ENCODE data around the gene ICAM4.
"Not testable (repeated sequence)": the region's sequence is repeated elsewhere in the genome, so short reads cannot be mapped to it uniquely, and the experiment has no call there.

ICAM4 gene, protein sequence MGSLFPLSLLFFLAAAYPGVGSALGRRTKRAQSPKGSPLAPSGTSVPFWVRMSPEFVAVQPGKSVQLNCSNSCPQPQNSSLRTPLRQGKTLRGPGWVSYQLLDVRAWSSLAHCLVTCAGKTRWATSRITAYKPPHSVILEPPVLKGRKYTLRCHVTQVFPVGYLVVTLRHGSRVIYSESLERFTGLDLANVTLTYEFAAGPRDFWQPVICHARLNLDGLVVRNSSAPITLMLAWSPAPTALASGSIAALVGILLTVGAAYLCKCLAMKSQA

GRCh38 chr19:10286803-10287737 is at the start of gene ICAM4:
ICAM4 (plus strand) TSS chr19:10286955; CDS start chr19:10287013, 58 bp downstream.
- in situ Hi-C loops (cut with MboI; ENCODE audit: low sequenced_read_pairs): no loop called here

- in situ Hi-C loops (cut with MboI; ENCODE audit: low sequenced_read_pairs): no loop called here
These were observed 49.1 kb upstream of the ICAM4 start for GRCh38 chr19:10237702-10238101.

DNA sequence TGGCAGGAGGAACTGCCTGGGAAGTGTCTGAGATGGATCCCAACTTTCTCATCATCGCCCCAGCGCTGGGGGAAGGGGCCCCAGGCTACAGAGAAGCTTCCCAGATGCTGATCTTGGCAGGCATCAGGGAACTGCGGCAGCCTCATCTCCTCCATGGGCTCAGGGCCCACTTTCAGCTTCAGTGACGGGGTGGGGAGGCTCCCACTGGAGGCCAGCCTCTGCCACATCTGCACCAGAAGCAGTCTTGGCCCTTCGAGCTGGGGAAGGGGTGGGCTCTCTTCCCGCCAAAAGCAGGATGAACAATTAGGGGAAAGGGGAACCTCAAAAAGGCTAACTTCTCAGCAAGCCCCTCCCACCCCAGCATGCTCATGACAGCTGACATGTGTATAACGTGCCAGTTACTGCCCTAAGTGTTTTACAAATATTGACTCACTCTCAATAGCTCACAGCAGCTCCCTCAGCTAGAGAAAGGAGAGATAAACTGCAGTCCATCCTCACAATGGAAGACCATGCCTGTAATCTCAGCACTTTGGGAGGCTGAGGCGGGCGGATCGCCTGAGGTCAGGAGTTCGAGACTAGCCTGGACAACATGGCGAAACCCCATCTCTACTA is 48.5 kb upstream of the ICAM4 start:
- in situ Hi-C loops (cut with MboI; ENCODE audit: low sequenced_read_pairs): no loop called here

GRCh38 chr19:10241826-10242449 is 44.8 kb upstream of the ICAM4 start:
- in situ Hi-C loops (cut with MboI; ENCODE audit: low sequenced_read_pairs): not testable (repeated sequence)

- in situ Hi-C loops (cut with MboI; ENCODE audit: low sequenced_read_pairs): no loop called here
These were observed 43.1 kb upstream of the ICAM4 start for GRCh38 chr19:10243606-10244005.

GRCh38 chr19:10245189-10245939 is 41.4 kb upstream of the ICAM4 start:
- in situ Hi-C loops (cut with MboI; ENCODE audit: low sequenced_read_pairs): no loop called here

DNA sequence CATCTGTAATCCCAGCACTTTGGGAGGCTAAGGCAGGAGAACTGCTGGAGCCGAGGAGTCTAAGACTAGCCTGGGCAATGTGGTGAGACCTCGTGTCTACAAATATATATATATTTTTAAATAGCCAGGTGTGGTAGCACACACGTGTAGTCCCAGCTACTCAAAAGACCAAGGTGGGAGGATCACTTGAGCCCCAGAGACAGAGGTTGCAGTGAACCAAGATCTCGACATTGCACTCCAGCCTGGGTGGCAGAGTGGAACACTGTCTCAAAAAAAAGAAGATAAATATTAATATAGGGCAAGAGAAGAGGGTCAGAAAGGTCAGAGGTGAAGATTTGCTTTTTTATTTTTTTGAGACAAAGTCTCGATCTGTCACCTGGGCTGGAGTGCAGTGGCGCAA is 40.2 kb upstream of the ICAM4 start:
- in situ Hi-C loops (cut with MboI; ENCODE audit: low sequenced_read_pairs): no loop called here

GRCh38 chr19:10251792-10252694 is 34.7 kb upstream of the ICAM4 start, which contains the start of gene MRPL4:
MRPL4 (plus strand) TSS chr19:10252214; CDS start chr19:10252254, 40 bp downstream.
- in situ Hi-C loops (cut with MboI; ENCODE audit: low sequenced_read_pairs): no loop called here

- in situ Hi-C loops (cut with MboI; ENCODE audit: low sequenced_read_pairs): no loop called here
These were observed 34.0 kb upstream of the ICAM4 start for GRCh38 chr19:10252707-10253106.

GRCh38 chr19:10254244-10254643 is 32.5 kb upstream of the ICAM4 start:
- in situ Hi-C loops (cut with MboI; ENCODE audit: low sequenced_read_pairs): no loop called here

- in situ Hi-C loops (cut with MboI; ENCODE audit: low sequenced_read_pairs): no loop called here
These were observed 31.4 kb upstream of the ICAM4 start for GRCh38 chr19:10255358-10255757.

GRCh38 chr19:10256551-10256950 is 30.2 kb upstream of the ICAM4 start:
- in situ Hi-C loops (cut with MboI; ENCODE audit: low sequenced_read_pairs): no loop called here

DNA sequence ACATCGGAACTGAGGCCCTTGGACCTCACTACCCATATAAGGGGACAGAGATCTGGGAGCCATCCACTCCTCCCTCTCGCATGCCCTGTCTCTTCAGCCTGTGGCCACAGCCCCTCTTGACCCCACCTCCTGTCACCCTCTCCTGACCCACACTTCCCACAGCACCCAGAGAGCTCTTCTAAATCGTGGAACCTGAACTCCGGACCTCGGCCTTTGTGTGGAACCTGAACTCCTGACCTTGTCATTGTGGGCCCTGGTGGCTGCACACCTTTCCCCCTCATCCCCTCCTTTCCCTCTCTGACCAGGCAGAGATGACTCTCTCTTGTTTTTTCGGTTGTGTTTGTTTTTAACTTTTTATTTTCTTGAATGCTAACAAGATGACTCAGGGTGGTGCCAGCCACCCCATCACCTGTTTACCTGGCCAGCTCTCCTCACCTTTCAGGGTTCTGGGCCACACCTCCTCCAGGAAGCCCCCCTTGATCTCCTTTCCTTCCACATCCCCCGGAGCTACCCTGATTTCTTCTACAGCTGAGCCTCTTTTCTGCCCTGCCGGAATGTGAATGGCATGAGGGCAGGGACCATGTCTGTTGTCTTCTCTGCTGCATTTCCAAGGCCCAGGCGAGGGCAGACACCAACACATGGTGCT is 29.7 kb upstream of the ICAM4 start:
- in situ Hi-C loops (cut with MboI; ENCODE audit: low sequenced_read_pairs): no loop called here

- in situ Hi-C loops (cut with MboI; ENCODE audit: low sequenced_read_pairs): no loop called here
These were observed 28.6 kb upstream of the ICAM4 start for GRCh38 chr19:10258080-10258710.

- in situ Hi-C loops (cut with MboI; ENCODE audit: low sequenced_read_pairs): no loop called here
These were observed 27.4 kb upstream of the ICAM4 start for GRCh38 chr19:10259162-10259905.

DNA sequence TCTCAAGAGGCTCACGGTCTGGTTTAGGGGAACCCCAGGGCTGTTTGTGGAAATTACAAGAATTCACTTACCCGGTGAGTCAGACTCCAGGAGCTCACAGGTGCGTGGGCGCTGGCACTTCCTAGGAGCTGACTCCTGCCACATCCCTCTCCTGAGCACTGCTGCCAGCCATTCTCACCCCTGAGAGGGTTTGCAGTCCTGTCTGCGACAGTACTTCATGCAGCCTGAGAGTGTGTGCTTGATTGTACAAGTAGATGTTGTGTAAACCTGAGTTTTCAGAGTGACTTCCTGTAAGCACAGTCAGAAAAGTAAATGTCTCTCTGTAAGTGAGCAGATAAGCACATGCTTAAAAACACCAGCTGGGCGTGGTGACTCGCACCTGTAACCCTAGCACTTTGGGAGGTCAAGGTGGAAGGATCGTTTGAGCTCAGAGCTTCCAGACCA is 26.6 kb upstream of the ICAM4 start:
- in situ Hi-C loops (cut with MboI; ENCODE audit: low sequenced_read_pairs): no loop called here

GRCh38 chr19:10262771-10263170 is 24.0 kb upstream of the ICAM4 start:
- in situ Hi-C loops (cut with MboI; ENCODE audit: low sequenced_read_pairs): no loop called here

GRCh38 chr19:10266706-10267105 is 20.0 kb upstream of the ICAM4 start:
- in situ Hi-C loops (cut with MboI; ENCODE audit: low sequenced_read_pairs): no loop called here
